Endothelial cell of umbilical vein (primary cell): ENCODE measurements around the gene LIMCH1. TPM values are rescaled to one million over a fixed set of nuclear protein-coding genes. Genes with fewer than 3 reads are reported as not detected.

Source experiments
- BruUV-seq: library from RNA; stranded (reverse); fragments of 400-500 nt; replicated peaks from 2 replicates; lab custom pipeline; 2021; lab: Mats Ljungman, UMichigan
- CTCF ChIA-PET: fragments of 300-600, 350-600 bp; sonication (Branson Sonifier 250); formaldehyde crosslinking; loops from one replicate; lab custom pipeline; 2021; ENCODE audit warnings: antibody characterized with exemption, inconsistent platforms; lab: Charles Lee
- POLR2A ChIA-PET: fragments of 300-600, 350-600 bp; sonication (Branson Sonifier 250); formaldehyde crosslinking; loops from one replicate; lab custom pipeline; 2021; ENCODE audit warnings: antibody characterized with exemption, inconsistent platforms; lab: Charles Lee
- DNase-seq: peaks from one replicate; pipeline ENCODE4 v3.0.0-alpha.2; 2011; ENCODE audit warnings: low read depth, low spot score
- FAIRE-seq: peaks from 2 replicates; lab custom pipeline; 2011; peaks lifted over from hg19 to GRCh38; lab: Jason Lieb, UNC
- H2AFZ ChIP-seq: 2 replicates; pipeline ENCODE4 v1.6.0; 2012; ENCODE audit warnings: low read depth, low read length, control low read depth, inconsistent platforms
- H3K27ac ChIP-seq: 2 replicates; pipeline ENCODE4 v1.5.1; 2011; ENCODE audit warnings: low read depth, mild to moderate bottlenecking, control low read depth, low read length, moderate library complexity; ENCODE audit not compliant: insufficient read depth
- H3K27me3 ChIP-seq, 2 experiments: 2 replicates each; pipeline versions ENCODE4 v1.6.0 to v1.6.1; 2011; ENCODE audit warnings: low read length in 2 of 2, mixed read lengths in 1 of 2; ENCODE audit not compliant: control insufficient read depth in 2 of 2, insufficient read depth in 2 of 2
- H3K36me3 ChIP-seq, 2 experiments: 2 replicates in 1 of 2; 3 replicates in 1 of 2; pipeline ENCODE4 v1.5.1; 2011; ENCODE audit warnings: low read length in 2 of 2, mild to moderate bottlenecking in 1 of 2, moderate library complexity in 1 of 2; ENCODE audit not compliant: control insufficient read depth in 2 of 2, insufficient read depth in 2 of 2; ENCODE audit errors: extremely low read depth in 1 of 2
- H3K4me1 ChIP-seq: 3 replicates; pipeline ENCODE4 v1.5.1; 2011; ENCODE audit warnings: mild to moderate bottlenecking, low read length; ENCODE audit not compliant: control insufficient read depth, insufficient read depth; ENCODE audit errors: extremely low read depth
- H3K4me2 ChIP-seq: 2 replicates; pipeline ENCODE4 v1.6.1; 2011; ENCODE audit warnings: low read length, control low read depth, mixed read lengths; ENCODE audit not compliant: insufficient read depth
- H3K4me3 ChIP-seq, 3 experiments: fragments of 200-600 bp in 1 of 3; sonication (generic), shearing (Covaris generic) in 1 of 3; replicated peaks in 1 of 3; 2 replicates each; pipeline ENCODE4 v1.5.1; 2011 to 2016; ENCODE audit warnings: control low read depth in 3 of 3, low read length in 3 of 3, mild to moderate bottlenecking in 2 of 3, inconsistent platforms in 1 of 3, low read depth in 1 of 3, moderate library complexity in 1 of 3; ENCODE audit not compliant: insufficient read depth in 1 of 3
- H3K79me2 ChIP-seq: 2 replicates; pipeline ENCODE4 v1.6.0; 2012; ENCODE audit warnings: low read length, inconsistent platforms; ENCODE audit not compliant: control insufficient read depth, insufficient read depth
- H3K9ac ChIP-seq: replicated peaks from 2 replicates; pipeline ENCODE3; 2011; ENCODE audit warnings: low read length, control low read depth; ENCODE audit not compliant: insufficient read depth; ENCODE audit errors: extremely low read depth
- H3K9me1 ChIP-seq: replicated peaks from 3 replicates; pipeline ENCODE4 v1.6.0; 2011; ENCODE audit warnings: mild to moderate bottlenecking, low read length; ENCODE audit not compliant: control insufficient read depth, insufficient read depth; ENCODE audit errors: extremely low read depth
- H3K9me3 ChIP-seq: replicated peaks from 2 replicates; pipeline ENCODE4 v1.5.1; 2012; ENCODE audit warnings: low read length, inconsistent platforms; ENCODE audit not compliant: control insufficient read depth, insufficient read depth
- H4K20me1 ChIP-seq: replicated peaks from 2 replicates; pipeline ENCODE3; 2011; ENCODE audit warnings: mild to moderate bottlenecking, low read length; ENCODE audit not compliant: control insufficient read depth, insufficient read depth; ENCODE audit errors: extremely low read depth
- EZH2 ChIP-seq: IDR thresholded peaks from 2 replicates; pipeline ENCODE4 v1.6.1; 2012; ENCODE audit warnings: borderline replicate concordance, low read depth, mild to moderate bottlenecking, moderate library complexity, low read length, inconsistent platforms; ENCODE audit not compliant: severe bottlenecking
- FOS ChIP-seq: IDR thresholded peaks from 2 replicates; pipeline ENCODE4 v1.6.1; 2011; ENCODE audit warnings: mild to moderate bottlenecking, low read length, moderate library complexity, borderline replicate concordance; ENCODE audit not compliant: insufficient read depth
- GATA2 ChIP-seq: IDR thresholded peaks from 2 replicates; pipeline ENCODE4 v1.7.0; 2011; ENCODE audit warnings: low read depth, mild to moderate bottlenecking, moderate library complexity, mixed read lengths, low read length; ENCODE audit not compliant: insufficient read length, insufficient read depth
- JUN ChIP-seq: IDR thresholded peaks from 2 replicates; pipeline ENCODE4 v1.6.1; 2011; ENCODE audit warnings: borderline replicate concordance, low read depth; ENCODE audit not compliant: insufficient read length, insufficient read depth
- MYC ChIP-seq: IDR thresholded peaks from one replicate; pipeline ENCODE4 v1.6.1; 2011; ENCODE audit warnings: mild to moderate bottlenecking, low read depth, low read length
- POLR2A ChIP-seq: IDR thresholded peaks from 2 replicates; pipeline ENCODE4 v1.6.1; 2012; ENCODE audit warnings: low read depth, mild to moderate bottlenecking, control low read depth, low read length
- POLR2AphosphoS5 ChIP-seq: IDR thresholded peaks from 2 replicates; pipeline ENCODE4 v1.6.1; 2012; ENCODE audit warnings: low read depth, mild to moderate bottlenecking, control low read depth, low read length, moderate library complexity; ENCODE audit not compliant: insufficient read depth
- dilution Hi-C: fragments of 300-500 bp; cut with MboI; formaldehyde crosslinking; loops from one replicate; pipeline ENCODE4 v1.15.0; 2019; ENCODE audit warnings: low sequenced_read_pairs; ENCODE audit not compliant: extremely low pct_ligation_motif_present
- intact Hi-C: fragments of 100-400 bp; cut with micrococcal nuclease; formaldehyde crosslinking; loops from one replicate; pipeline ENCODE4 v1.10.0; 2022
- polyA plus RNA-seq, 4 experiments: library from polyadenylated mRNA; depleted of rRNA in 3 of 4; stranded (reverse) in 3 of 4; unstranded in 1 of 4; fragments of >200 nt; gene quantifications; 2 replicates each; pipeline versions ENCODE4 v1.2.1 to v1.2.3, GENCODE V29; 2011 to 2012; ENCODE audit warnings: missing spikeins in 1 of 4
- total RNA-seq: library from RNA; stranded (reverse); gene quantifications from 2 replicates; pipeline ENCODE4 v1.2.3, GENCODE V29; 2021
- TF ChIP-seq, protein P1 (sequence below): IDR thresholded peaks from 2 replicates; pipeline ENCODE4 v1.6.1; 2011; ENCODE audit not compliant: insufficient read depth, insufficient read length
- TF ChIP-seq, protein P2 (sequence below), 2 donors: IDR thresholded peaks; 1 replicate in 1 of 2; 2 replicates in 1 of 2; pipeline ENCODE4 v1.5.1; 2011; ENCODE audit warnings: low read length in 2 of 2, mild to moderate bottlenecking in 2 of 2, moderate library complexity in 2 of 2, control low read depth in 1 of 2, inconsistent platforms in 1 of 2, low read depth in 1 of 2; ENCODE audit not compliant: insufficient read depth in 1 of 2; ENCODE audit errors: extremely low read depth in 1 of 2

The LIMCH1 gene
- total and polyA plus RNA-seq, 2 donors (not counting 3 experiments of a cell fraction or from before 2014, with no cell fraction given): 14.3 to 32.8 TPM

DNA sequence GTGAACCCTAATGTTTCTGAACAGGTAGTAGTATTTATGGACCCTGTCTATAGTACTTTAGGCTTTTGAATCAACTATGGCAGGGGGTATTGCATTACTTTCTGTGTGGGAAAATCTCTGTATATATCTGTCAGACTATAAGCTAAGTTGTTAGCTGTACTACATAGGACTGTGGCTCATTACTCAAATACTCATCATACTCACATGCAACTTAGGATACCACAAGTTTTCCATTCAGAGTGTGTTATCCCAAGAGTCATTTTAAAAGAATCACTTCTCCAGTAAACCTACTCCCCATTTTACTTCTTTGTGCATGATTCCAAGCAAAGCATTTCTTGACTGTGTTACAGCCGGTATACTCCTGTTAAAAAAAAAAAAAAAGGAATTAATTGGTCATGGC is 115.0 kb downstream of the LIMCH1 start:
- Histone ChIP-seq H3K9me1 (no peaks in the 10 kb centered on the region), H3K27ac (no peak overlapping the region), H3K9ac (no peak overlapping the region), H3K4me1 (no peaks in the 10 kb centered on the region), H4K20me1 (no peaks in the 10 kb centered on the region), H2AFZ (no peak overlapping the region), H3K79me2 (no peaks in the 10 kb centered on the region), H3K4me2 (no peak overlapping the region), H3K9me3 (no peaks in the 10 kb centered on the region), H3K4me3 (no peak overlapping the region), H3K27me3 (peaks cover 3 to 17% of the 10 kb centered on the region in 2 experiments), H3K36me3 (peaks cover 0 to 2% of the 10 kb centered on the region in 2 experiments)
- ChIA-PET POLR2A (no interaction called here), CTCF (interaction anchor here (0.6 to 3.8 kb wide), 3 partner anchors 9 to 197 kb away, joined by 3 to 20 read pairs (median 7); no protein-coding TSS in a partner anchor)
- dilution Hi-C loops: no loop called here
- TF ChIP-seq POLR2A (no peak), FOS (no peak), GATA2 (no peak), POLR2AphosphoS5 (no peak), EZH2 (no peak), JUN (no peak), MYC (no peak)
- TF ChIP-seq, protein P1, sequence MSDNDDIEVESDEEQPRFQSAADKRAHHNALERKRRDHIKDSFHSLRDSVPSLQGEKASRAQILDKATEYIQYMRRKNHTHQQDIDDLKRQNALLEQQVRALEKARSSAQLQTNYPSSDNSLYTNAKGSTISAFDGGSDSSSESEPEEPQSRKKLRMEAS: no peak
- TF ChIP-seq, protein P2, sequence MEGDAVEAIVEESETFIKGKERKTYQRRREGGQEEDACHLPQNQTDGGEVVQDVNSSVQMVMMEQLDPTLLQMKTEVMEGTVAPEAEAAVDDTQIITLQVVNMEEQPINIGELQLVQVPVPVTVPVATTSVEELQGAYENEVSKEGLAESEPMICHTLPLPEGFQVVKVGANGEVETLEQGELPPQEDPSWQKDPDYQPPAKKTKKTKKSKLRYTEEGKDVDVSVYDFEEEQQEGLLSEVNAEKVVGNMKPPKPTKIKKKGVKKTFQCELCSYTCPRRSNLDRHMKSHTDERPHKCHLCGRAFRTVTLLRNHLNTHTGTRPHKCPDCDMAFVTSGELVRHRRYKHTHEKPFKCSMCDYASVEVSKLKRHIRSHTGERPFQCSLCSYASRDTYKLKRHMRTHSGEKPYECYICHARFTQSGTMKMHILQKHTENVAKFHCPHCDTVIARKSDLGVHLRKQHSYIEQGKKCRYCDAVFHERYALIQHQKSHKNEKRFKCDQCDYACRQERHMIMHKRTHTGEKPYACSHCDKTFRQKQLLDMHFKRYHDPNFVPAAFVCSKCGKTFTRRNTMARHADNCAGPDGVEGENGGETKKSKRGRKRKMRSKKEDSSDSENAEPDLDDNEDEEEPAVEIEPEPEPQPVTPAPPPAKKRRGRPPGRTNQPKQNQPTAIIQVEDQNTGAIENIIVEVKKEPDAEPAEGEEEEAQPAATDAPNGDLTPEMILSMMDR (IDR thresholded peaks at IDR 0.05; ENCODE audit: extremely low read depth in 1 of 2, insufficient read depth in 1 of 2, low read depth in 1 of 2, low read length in 2 of 2): no peak
- no TSS peak for BruUV-seq
- DNase-seq: no peak
- no peak for FAIRE-seq
- intact Hi-C loops: no loop called here
